Measurements from ENCODE around the gene TMEM81. TPM values are rescaled to one million over a fixed set of nuclear protein-coding genes. Genes with fewer than 3 reads are reported as not detected.

Gene TMEM81
- total and polyA plus RNA-seq, 12 donors: 1.6 to 3.8 (median 2.2) TPM

DNA sequence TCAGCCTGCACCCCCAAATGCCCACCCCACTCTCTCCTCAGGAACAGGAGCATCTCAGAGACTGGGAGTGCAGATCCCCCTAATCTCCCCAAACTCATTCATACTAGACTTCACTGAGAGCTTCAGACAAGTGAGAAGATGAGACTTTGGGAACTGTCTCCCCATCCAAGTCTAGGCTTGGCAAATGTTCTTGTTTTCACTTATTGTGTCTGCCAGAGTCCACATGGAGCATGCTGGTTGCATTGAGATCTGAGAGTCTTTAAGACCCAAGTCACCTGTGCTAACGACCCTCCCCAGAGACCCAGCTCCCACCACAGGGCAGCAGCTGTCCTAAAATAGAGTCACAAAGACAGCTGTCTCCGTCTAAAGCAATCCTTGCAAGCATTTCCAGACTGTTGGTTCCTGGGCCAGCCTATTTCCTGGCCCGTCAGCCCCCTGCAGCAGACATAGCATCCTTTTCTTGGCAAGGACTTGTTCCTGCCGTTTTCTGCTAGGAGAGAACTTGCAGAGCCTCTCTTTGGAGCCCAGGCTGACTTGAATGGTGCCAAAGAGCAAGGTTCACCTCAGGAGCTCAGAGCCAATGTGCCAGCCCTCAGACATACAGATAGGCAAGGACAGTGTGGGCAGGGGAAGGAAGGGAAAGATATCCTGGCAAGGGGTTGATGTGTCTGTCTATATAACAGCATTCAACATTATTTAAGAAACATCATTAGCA, 43.1 kb downstream of the TMEM81 start:
- ATAC-seq (no peak), DNase-seq (no peak)
- H3K9me3 ChIP-seq: no peaks in the 10 kb centered on the region
- no peak overlapping the region for H3K27ac ChIP-seq
- no peak for TF ChIP-seq CTCF (IDR thresholded peaks at IDR 0.05)
- WGBS, 2 donors: 30% methylated on average over 4 of the region's 4 CpGs
- intact Hi-C loops (cut with DNase I): no loop called here
- no peak overlapping the region for H3K4me3 ChIP-seq
- no peaks in the 10 kb centered on the region for H3K36me3 ChIP-seq
- peaks cover 14 to 54% (median 50%) of the 10 kb centered on the region in 7 donors for H3K27me3 ChIP-seq
- peaks cover 0 to 10% (median 0%) of the 10 kb centered on the region in 9 donors for H3K4me1 ChIP-seq

- Histone ChIP-seq H3K9me3 (no peaks in the 10 kb centered on the region), H3K36me3 (no peaks in the 10 kb centered on the region), H3K27ac (no peak overlapping the region), H3K4me1 (peaks cover 0 to 7% (median 0%) of the 10 kb centered on the region in 9 donors), H3K4me3 (no peak overlapping the region), H3K27me3 (peaks cover 8 to 25% (median 21%) of the 10 kb centered on the region in 7 donors)
- TF ChIP-seq CTCF (IDR thresholded peaks at IDR 0.05): no peak
- WGBS, 2 donors: 77 to 83% methylated on average over 6 of the region's 6 CpGs
- intact Hi-C loops (cut with DNase I): no loop called here
- DNase-seq (no peak), ATAC-seq (no peak)
These were observed 46.0 kb downstream of the TMEM81 start for GRCh38 chr1:205038132-205038786.

DNA sequence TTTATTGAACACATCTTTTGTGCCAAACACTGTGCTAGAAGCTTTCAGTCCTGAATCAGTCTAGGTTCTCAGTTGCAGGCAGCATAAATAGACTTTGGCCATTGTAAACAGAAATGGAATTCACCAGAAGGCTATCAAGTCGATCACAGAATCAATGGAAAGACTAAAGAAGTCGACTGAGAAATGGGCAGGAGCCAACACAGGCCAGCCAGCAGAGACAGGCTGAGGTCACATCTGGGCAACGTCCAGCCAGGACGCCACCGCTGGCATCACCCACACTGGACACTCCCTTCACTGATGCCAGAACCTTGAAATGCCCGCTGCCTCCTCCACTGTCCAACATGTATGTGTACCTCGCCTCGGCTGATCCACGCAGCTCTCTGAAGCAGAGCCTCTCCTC, 46.7 kb downstream of the TMEM81 start:
- Histone ChIP-seq H3K4me3 (no peak overlapping the region), H3K9me3 (no peaks in the 10 kb centered on the region), H3K4me1 (peaks cover 0 to under 1% (median 0%) of the 10 kb centered on the region in 9 donors), H3K27ac (no peak overlapping the region), H3K36me3 (no peaks in the 10 kb centered on the region), H3K27me3 (peaks cover 3 to 19% (median 16%) of the 10 kb centered on the region in 7 donors)
- no peak for TF ChIP-seq CTCF (IDR thresholded peaks at IDR 0.05)
- intact Hi-C loops (cut with DNase I): no loop called here
- no peak for DNase-seq
- ATAC-seq: no peak
- 85 to 89% methylated on average over 9 of the region's 9 CpGs for WGBS, 2 donors

Other genes with a start within 250 kb of the TMEM81 start
- 10 to 100 TPM in 5 of 10 donors, 1 to 10 TPM in 5; 5.2 to 16.3 (median 9.2) TPM for gene NFASC, start 213.6 kb downstream of the TMEM81 start, total RNA-seq
- 10 to 100 TPM in 1 of 2 donors, 1 to 10 TPM in 1; 1.9 to 24.1 TPM for gene NFASC, start 213.6 kb downstream of the TMEM81 start, polyA plus RNA-seq
- gene CNTN2, start 41.2 kb downstream of the TMEM81 start, total RNA-seq: under 1 TPM in 7 of 10 donors, not detected in 3; 0.04 to 0.72 (median 0.25) TPM
- under 1 TPM; 0.13 to 0.73 TPM for gene CNTN2, start 41.2 kb downstream of the TMEM81 start, polyA plus RNA-seq
- gene RBBP5, start 37.5 kb upstream of the TMEM81 start, total RNA-seq: 10 to 100 TPM in 3 of 10 donors, 1 to 10 TPM in 7; 8.2 to 12.4 (median 9.1) TPM
- gene RBBP5, start 37.5 kb upstream of the TMEM81 start, polyA plus RNA-seq: 1 to 10 TPM; 3.4 to 4.0 TPM
- 1 to 10 TPM; 5.7 to 9.5 (median 8.0) TPM for gene DSTYK, start 127.2 kb upstream of the TMEM81 start, total RNA-seq
- 1 to 10 TPM; 2.6 to 3.2 TPM for gene DSTYK, start 127.2 kb upstream of the TMEM81 start, polyA plus RNA-seq
- gene TMCC2, start 143.5 kb upstream of the TMEM81 start, total RNA-seq: 1 to 10 TPM in 9 of 10 donors, under 1 TPM in 1; 0.62 to 2.6 (median 1.8) TPM
- 1 to 10 TPM; 1.1 to 1.8 TPM for gene TMCC2, start 143.5 kb upstream of the TMEM81 start, polyA plus RNA-seq
- 1 to 10 TPM in 2 of 10 donors, under 1 TPM in 8; 0.25 to 3.1 (median 0.56) TPM for gene NUAK2, start 237.3 kb upstream of the TMEM81 start, total RNA-seq
- under 1 TPM; 0.29 to 0.45 TPM for gene NUAK2, start 237.3 kb upstream of the TMEM81 start, polyA plus RNA-seq

All from heart right ventricle (tissue), 16 donors.